ENCODE measurements around the gene EPC1. TPM values are rescaled to one million over a fixed set of nuclear protein-coding genes. Genes with fewer than 3 reads are reported as not detected.

EPC1 gene
- polyA plus RNA-seq, 1 of the 3 experiments (the other 2 are of a cell fraction), result 21.8 TPM

DNA sequence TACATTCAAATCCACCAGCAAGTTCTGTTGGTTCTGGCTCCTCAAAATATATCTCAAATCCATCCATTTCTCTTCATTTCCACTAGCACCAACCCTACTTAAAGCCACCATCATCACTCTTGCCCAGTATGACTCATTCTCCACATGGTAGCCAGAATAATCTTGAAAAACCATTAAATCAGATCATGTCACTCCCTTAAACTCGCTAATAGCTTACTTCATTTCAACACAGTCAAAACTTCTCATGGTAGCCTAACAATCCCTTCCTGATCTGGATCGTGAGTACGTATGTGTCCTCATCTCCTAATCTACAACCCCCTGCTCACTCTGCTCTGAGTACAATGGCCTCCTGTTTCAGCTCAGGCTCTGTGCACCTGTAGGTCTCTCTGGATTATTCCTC is 8.7 kb downstream of the EPC1 start:
- Histone ChIP-seq H4K20me1 (ENCODE audit: insufficient read depth) (peaks cover 97% of the 10 kb centered on the region), H3K4me3 (ENCODE audit: low read depth in 2 of 2, low read length in 1 of 2) (no peak overlapping the region), H3K27ac (ENCODE audit: low read depth in 2 of 2, low read length in 1 of 2) (no peak overlapping the region), H2AFZ (ENCODE audit: low read depth) (no peak overlapping the region), H3K79me2 (ENCODE audit: insufficient read depth) (peaks cover 100% of the 10 kb centered on the region), H3F3A (replicated peaks; ENCODE audit: insufficient read depth) (no peaks in the 10 kb centered on the region), H3K9me3 (no peaks in the 10 kb centered on the region), H3K4me2 (no peak overlapping the region), H3K4me1 (ENCODE audit: control insufficient read depth in 1 of 2, insufficient read depth in 2 of 2, low read depth in 1 of 2, low read length in 1 of 2) (peaks cover 12 to 30% of the 10 kb centered on the region in 2 experiments; a peak in 3 of 4 replicates), H3K27me3 (ENCODE audit: insufficient read depth) (no peaks in the 10 kb centered on the region), H3K36me3 (replicated peaks in 1 of 2; ENCODE audit: control insufficient read depth in 1 of 2, insufficient read depth in 2 of 2, low read length in 1 of 2) (peaks cover 0 to 15% of the 10 kb centered on the region in 2 experiments), H3K9me2 (no peaks in the 10 kb centered on the region), H3K9ac (no peak overlapping the region)
- no peak for TF ChIP-seq SIN3A (IDR thresholded peaks at IDR 0.05; ENCODE audit: borderline replicate concordance, low read depth, low read length)
- TF ChIP-seq, protein P1, sequence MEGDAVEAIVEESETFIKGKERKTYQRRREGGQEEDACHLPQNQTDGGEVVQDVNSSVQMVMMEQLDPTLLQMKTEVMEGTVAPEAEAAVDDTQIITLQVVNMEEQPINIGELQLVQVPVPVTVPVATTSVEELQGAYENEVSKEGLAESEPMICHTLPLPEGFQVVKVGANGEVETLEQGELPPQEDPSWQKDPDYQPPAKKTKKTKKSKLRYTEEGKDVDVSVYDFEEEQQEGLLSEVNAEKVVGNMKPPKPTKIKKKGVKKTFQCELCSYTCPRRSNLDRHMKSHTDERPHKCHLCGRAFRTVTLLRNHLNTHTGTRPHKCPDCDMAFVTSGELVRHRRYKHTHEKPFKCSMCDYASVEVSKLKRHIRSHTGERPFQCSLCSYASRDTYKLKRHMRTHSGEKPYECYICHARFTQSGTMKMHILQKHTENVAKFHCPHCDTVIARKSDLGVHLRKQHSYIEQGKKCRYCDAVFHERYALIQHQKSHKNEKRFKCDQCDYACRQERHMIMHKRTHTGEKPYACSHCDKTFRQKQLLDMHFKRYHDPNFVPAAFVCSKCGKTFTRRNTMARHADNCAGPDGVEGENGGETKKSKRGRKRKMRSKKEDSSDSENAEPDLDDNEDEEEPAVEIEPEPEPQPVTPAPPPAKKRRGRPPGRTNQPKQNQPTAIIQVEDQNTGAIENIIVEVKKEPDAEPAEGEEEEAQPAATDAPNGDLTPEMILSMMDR (IDR thresholded peaks at IDR 0.05), result no peak
- no peak for TF ChIP-seq MEF2A (IDR thresholded peaks at IDR 0.05; ENCODE audit: borderline replicate concordance, low read depth)
- TF ChIP-seq TCF12 (IDR thresholded peaks at IDR 0.05), result no peak
- TF ChIP-seq FOSL2 (IDR thresholded peaks at IDR 0.05; ENCODE audit: borderline replicate concordance, low read depth), result no peak
- no peak for TF ChIP-seq FOXJ3 (CRISPR knock-in tag; IDR thresholded peaks at IDR 0.05)
- TF ChIP-seq, protein P2, sequence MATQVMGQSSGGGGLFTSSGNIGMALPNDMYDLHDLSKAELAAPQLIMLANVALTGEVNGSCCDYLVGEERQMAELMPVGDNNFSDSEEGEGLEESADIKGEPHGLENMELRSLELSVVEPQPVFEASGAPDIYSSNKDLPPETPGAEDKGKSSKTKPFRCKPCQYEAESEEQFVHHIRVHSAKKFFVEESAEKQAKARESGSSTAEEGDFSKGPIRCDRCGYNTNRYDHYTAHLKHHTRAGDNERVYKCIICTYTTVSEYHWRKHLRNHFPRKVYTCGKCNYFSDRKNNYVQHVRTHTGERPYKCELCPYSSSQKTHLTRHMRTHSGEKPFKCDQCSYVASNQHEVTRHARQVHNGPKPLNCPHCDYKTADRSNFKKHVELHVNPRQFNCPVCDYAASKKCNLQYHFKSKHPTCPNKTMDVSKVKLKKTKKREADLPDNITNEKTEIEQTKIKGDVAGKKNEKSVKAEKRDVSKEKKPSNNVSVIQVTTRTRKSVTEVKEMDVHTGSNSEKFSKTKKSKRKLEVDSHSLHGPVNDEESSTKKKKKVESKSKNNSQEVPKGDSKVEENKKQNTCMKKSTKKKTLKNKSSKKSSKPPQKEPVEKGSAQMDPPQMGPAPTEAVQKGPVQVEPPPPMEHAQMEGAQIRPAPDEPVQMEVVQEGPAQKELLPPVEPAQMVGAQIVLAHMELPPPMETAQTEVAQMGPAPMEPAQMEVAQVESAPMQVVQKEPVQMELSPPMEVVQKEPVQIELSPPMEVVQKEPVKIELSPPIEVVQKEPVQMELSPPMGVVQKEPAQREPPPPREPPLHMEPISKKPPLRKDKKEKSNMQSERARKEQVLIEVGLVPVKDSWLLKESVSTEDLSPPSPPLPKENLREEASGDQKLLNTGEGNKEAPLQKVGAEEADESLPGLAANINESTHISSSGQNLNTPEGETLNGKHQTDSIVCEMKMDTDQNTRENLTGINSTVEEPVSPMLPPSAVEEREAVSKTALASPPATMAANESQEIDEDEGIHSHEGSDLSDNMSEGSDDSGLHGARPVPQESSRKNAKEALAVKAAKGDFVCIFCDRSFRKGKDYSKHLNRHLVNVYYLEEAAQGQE (IDR thresholded peaks at IDR 0.05; ENCODE audit: low read depth, low read length), result no peak
- ChIA-PET POLR2A (interaction anchor here (0.6 to 1.6 kb wide), 2 partner anchors 8 to 167 kb away, joined by 3 to 5 read pairs; no protein-coding TSS in a partner anchor), CTCF (interaction anchor here (0.8 to 5.6 kb wide), 5 partner anchors 7 to 148 kb away, joined by 3 to 39 read pairs (median 3); no protein-coding TSS in a partner anchor)
- WGBS (ENCODE audit: low lambda C conversion rate), result 99% methylated on average over 3 of the region's 3 CpGs
- DNase-seq, result no peak

DNA sequence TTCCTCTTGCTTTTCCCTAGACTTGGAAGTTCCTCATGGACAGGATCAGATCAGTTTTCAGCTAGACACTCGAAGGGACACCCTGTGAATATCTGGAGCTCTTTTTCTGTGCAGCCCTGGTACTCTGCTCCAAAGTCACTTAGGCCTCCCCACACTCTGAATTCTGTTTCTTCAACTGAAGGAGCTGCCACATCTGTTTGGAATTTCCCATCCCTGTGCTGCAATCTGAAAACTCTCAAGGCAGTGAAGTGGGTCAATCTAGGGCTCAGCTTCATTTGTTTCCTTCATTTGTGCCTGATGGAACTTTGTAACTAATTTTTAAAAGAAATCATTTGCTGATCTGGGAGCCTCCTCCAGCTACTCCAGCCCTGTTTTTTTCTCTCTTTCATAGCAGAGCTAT is 9.6 kb downstream of the EPC1 start:
- no peak overlapping the region for H3K27ac ChIP-seq (ENCODE audit: low read depth in 2 of 2, low read length in 1 of 2)
- WGBS (ENCODE audit: low lambda C conversion rate), result 100% methylated on average over 1 of the region's 1 CpG
- H3K4me3 ChIP-seq (ENCODE audit: low read depth in 2 of 2, low read length in 1 of 2), result no peak overlapping the region
- H2AFZ ChIP-seq (ENCODE audit: low read depth), result no peak overlapping the region
- peaks cover 100% of the 10 kb centered on the region for H3K79me2 ChIP-seq (ENCODE audit: insufficient read depth)
- no peaks in the 10 kb centered on the region for H3K9me3 ChIP-seq
- no peak for DNase-seq
- ChIA-PET CTCF (interaction anchor here (0.7 to 5.6 kb wide), 5 partner anchors 8 to 134 kb away, joined by 3 to 39 read pairs (median 3); no protein-coding TSS in a partner anchor), POLR2A (interaction anchor here (1.6 kb wide), 1 partner anchor 9 kb away, joined by 5 read pairs; no protein-coding TSS in a partner anchor)
- H3K9ac ChIP-seq, result no peak overlapping the region
- no peaks in the 10 kb centered on the region for H3K27me3 ChIP-seq (ENCODE audit: insufficient read depth)
- no peaks in the 10 kb centered on the region for H3F3A ChIP-seq (replicated peaks; ENCODE audit: insufficient read depth)
- H3K4me1 ChIP-seq (ENCODE audit: control insufficient read depth in 1 of 2, insufficient read depth in 2 of 2, low read depth in 1 of 2, low read length in 1 of 2), result peaks cover 11 to 26% of the 10 kb centered on the region in 2 experiments; a peak in 3 of 4 replicates
- peaks cover 98% of the 10 kb centered on the region for H4K20me1 ChIP-seq (ENCODE audit: insufficient read depth)
- H3K36me3 ChIP-seq (replicated peaks in 1 of 2; ENCODE audit: control insufficient read depth in 1 of 2, insufficient read depth in 2 of 2, low read length in 1 of 2), result peaks cover 0 to 12% of the 10 kb centered on the region in 2 experiments
- H3K9me2 ChIP-seq, result no peaks in the 10 kb centered on the region
- H3K4me2 ChIP-seq, result no peak overlapping the region
- no peak for TF ChIP-seq RXRA (IDR thresholded peaks at IDR 0.05; ENCODE audit: borderline replicate concordance, low read depth)
- TF ChIP-seq, protein P1 (IDR thresholded peaks at IDR 0.05), result no peak
- TF ChIP-seq, protein P3, sequence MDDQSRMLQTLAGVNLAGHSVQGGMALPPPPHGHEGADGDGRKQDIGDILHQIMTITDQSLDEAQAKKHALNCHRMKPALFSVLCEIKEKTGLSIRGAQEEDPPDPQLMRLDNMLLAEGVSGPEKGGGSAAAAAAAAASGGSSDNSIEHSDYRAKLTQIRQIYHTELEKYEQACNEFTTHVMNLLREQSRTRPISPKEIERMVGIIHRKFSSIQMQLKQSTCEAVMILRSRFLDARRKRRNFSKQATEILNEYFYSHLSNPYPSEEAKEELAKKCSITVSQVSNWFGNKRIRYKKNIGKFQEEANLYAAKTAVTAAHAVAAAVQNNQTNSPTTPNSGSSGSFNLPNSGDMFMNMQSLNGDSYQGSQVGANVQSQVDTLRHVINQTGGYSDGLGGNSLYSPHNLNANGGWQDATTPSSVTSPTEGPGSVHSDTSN (IDR thresholded peaks at IDR 0.05), result no peak
- TF ChIP-seq, protein P4, sequence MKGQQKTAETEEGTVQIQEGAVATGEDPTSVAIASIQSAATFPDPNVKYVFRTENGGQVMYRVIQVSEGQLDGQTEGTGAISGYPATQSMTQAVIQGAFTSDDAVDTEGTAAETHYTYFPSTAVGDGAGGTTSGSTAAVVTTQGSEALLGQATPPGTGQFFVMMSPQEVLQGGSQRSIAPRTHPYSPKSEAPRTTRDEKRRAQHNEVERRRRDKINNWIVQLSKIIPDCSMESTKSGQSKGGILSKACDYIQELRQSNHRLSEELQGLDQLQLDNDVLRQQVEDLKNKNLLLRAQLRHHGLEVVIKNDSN (IDR thresholded peaks at IDR 0.05; ENCODE audit: borderline replicate concordance, low read depth), result no peak
- no peak for TF ChIP-seq RAD21 (IDR thresholded peaks at IDR 0.05; ENCODE audit: low read length)
- TF ChIP-seq FOSL2 (IDR thresholded peaks at IDR 0.05; ENCODE audit: borderline replicate concordance, low read depth), result no peak
- TF ChIP-seq POLR2AphosphoS5 (IDR thresholded peaks at IDR 0.05; ENCODE audit: low read depth, low read length), result no peak
- no peak for TF ChIP-seq NRF1 (IDR thresholded peaks at IDR 0.05; ENCODE audit: low read depth, low read length)
- no peak for TF ChIP-seq FOXJ3 (CRISPR knock-in tag; IDR thresholded peaks at IDR 0.05)
- no peak for TF ChIP-seq GATA2 (CRISPR knock-in tag; IDR thresholded peaks at IDR 0.05)
- no peak for TF ChIP-seq FOXM1 (IDR thresholded peaks at IDR 0.05; ENCODE audit: low read depth)
- TF ChIP-seq, protein P5, sequence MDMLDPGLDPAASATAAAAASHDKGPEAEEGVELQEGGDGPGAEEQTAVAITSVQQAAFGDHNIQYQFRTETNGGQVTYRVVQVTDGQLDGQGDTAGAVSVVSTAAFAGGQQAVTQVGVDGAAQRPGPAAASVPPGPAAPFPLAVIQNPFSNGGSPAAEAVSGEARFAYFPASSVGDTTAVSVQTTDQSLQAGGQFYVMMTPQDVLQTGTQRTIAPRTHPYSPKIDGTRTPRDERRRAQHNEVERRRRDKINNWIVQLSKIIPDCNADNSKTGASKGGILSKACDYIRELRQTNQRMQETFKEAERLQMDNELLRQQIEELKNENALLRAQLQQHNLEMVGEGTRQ (IDR thresholded peaks at IDR 0.05; ENCODE audit: borderline replicate concordance, low read depth, low read length), result no peak

All from SK-N-SH (cell line).